Mammary epithelial cell (primary cell): ENCODE data around the gene TMEM82.

Source experiments
- CTCF ChIP-seq, 2 donors: IDR thresholded peaks in 1 of 2; conservative IDR thresholded peaks in 1 of 2; 2 replicates each; pipeline ENCODE4 v1.5.1; 2011 to 2012; ENCODE audit warnings: inconsistent platforms in 2 of 2, low read length in 2 of 2, mild to moderate bottlenecking in 2 of 2, control low read depth in 1 of 2, low read depth in 1 of 2; ENCODE audit not compliant: insufficient read depth in 1 of 2; ENCODE audit errors: extremely low read depth in 1 of 2
- EZH2 ChIP-seq: IDR thresholded peaks from 2 replicates; pipeline ENCODE4 v1.6.1; 2012; ENCODE audit warnings: low read length, inconsistent platforms, borderline replicate concordance

DNA sequence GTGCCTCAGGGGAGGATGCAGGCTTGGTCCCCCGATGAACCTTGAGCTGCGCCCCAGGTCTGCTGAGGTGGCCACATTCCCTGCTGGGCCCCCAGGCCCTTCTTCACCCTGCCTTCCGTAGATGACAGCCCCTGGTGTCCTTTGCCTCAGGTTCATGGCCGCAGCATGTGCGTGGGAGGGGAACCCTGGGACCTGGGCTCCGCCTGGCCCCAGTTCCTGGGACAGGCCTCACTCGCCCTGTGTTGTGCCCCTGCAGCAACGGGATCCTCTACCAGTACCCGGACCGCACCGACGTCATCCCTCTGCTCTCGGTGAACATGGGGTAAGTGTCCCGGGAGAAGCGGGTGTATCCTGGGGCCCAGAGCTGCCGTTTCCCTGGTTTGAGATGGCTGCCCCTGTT is 11.4 kb upstream of the TMEM82 start:
- no peak for TF ChIP-seq CTCF (conservative IDR thresholded peaks at IDR 0.05 in 1 of 2, IDR thresholded peaks at IDR 0.05 in 1 of 2; ENCODE audit: extremely low read depth in 1 of 2, insufficient read depth in 1 of 2, low read depth in 1 of 2, low read length in 2 of 2)
- no peak for TF ChIP-seq EZH2
